Measurements from ENCODE around the gene PDE3B. TPM values are rescaled to one million over a fixed set of nuclear protein-coding genes. Genes with fewer than 3 reads are reported as not detected.

PDE3B gene
- polyA plus RNA-seq, 1 of the 3 experiments (the other 2 are of a cell fraction): 0.26 TPM

DNA sequence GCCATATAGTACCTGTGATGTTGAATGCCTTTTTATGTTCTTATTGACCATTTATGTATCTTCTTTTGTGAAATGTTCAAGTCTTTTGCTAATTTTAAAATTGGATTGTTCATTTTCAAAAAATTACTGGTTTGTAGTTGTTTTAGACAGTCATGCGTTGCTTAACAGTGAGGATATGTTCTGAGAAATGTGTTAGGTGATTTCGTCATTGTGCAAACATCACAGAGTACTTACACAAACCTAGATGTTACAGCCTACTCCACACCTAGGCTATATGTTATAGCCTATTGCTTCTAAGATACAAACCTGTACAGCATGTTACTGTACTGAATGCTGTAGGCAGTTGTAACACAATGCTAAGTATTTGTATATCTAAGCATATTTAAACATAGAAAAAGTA is 32.5 kb downstream of the PDE3B start:
- H3K9ac ChIP-seq: no peak overlapping the region
- DNase-seq: no peak
- H3K9me2 ChIP-seq: no peaks in the 10 kb centered on the region
- 71% methylated on average over 2 of the region's 2 CpGs for WGBS (ENCODE audit: low lambda C conversion rate)
- POLR2A ChIA-PET: no interaction called here
- no peaks in the 10 kb centered on the region for H4K20me1 ChIP-seq (ENCODE audit: insufficient read depth)
- TF ChIP-seq, protein P1, sequence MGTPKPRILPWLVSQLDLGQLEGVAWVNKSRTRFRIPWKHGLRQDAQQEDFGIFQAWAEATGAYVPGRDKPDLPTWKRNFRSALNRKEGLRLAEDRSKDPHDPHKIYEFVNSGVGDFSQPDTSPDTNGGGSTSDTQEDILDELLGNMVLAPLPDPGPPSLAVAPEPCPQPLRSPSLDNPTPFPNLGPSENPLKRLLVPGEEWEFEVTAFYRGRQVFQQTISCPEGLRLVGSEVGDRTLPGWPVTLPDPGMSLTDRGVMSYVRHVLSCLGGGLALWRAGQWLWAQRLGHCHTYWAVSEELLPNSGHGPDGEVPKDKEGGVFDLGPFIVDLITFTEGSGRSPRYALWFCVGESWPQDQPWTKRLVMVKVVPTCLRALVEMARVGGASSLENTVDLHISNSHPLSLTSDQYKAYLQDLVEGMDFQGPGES (IDR thresholded peaks at IDR 0.05; ENCODE audit: low read depth, low read length): no peak
- TF ChIP-seq RCOR1 (IDR thresholded peaks at IDR 0.05; ENCODE audit: low read length) (no peak), TEAD4 (IDR thresholded peaks at IDR 0.05; ENCODE audit: borderline replicate concordance, insufficient read depth) (no peak), FOXJ3 (CRISPR knock-in tag; IDR thresholded peaks at IDR 0.05) (no peak)
- H3K27ac ChIP-seq (ENCODE audit: low read depth in 2 of 2, low read length in 1 of 2): no peak overlapping the region
- H3K36me3 ChIP-seq (replicated peaks in 1 of 2; ENCODE audit: control insufficient read depth in 1 of 2, insufficient read depth in 2 of 2, low read length in 1 of 2): no peaks in the 10 kb centered on the region
- no peaks in the 10 kb centered on the region for H3K4me1 ChIP-seq (ENCODE audit: control insufficient read depth in 1 of 2, insufficient read depth in 2 of 2, low read depth in 1 of 2, low read length in 1 of 2)
- no peaks in the 10 kb centered on the region for H3K27me3 ChIP-seq (ENCODE audit: insufficient read depth)
- H3K4me3 ChIP-seq (ENCODE audit: low read depth in 2 of 2, low read length in 1 of 2): no peak overlapping the region
- H3K79me2 ChIP-seq (ENCODE audit: insufficient read depth): no peaks in the 10 kb centered on the region
- no peaks in the 10 kb centered on the region for H3F3A ChIP-seq (replicated peaks; ENCODE audit: insufficient read depth)
- H3K4me2 ChIP-seq: no peak overlapping the region
- H3K9me3 ChIP-seq: no peaks in the 10 kb centered on the region
- CTCF ChIA-PET: no interaction called here
- no peak overlapping the region for H2AFZ ChIP-seq (ENCODE audit: low read depth)

DNA sequence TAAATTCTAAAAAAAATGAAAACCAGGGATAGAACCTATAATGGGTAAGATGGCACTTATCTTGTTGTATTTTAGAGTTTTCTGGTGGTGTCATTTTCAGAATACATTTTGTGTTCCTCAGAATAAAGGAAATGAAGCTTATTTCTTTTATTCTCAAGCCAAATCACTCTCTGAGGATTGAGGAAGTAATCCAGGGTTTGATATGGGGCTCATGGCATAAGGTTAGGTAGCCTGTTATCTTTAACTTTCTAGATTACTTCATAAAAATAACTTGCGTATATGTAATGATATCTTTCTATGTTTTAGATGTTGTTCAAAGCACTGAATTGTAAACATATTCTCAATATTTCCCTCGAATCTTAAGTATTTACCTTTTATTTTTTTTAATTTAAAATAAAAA is 33.5 kb downstream of the PDE3B start:
- no peaks in the 10 kb centered on the region for H3K36me3 ChIP-seq (replicated peaks in 1 of 2; ENCODE audit: control insufficient read depth in 1 of 2, insufficient read depth in 2 of 2, low read length in 1 of 2)
- DNase-seq: no peak
- no peaks in the 10 kb centered on the region for H3K4me1 ChIP-seq (ENCODE audit: control insufficient read depth in 1 of 2, insufficient read depth in 2 of 2, low read depth in 1 of 2, low read length in 1 of 2)
- ChIA-PET CTCF (interaction anchor here (0.8 kb wide), 1 partner anchor 18 kb away, joined by 3 read pairs; no protein-coding TSS in a partner anchor), POLR2A (no interaction called here)
- TF ChIP-seq JUND (IDR thresholded peaks at IDR 0.05) (no peak), CTCF (IDR thresholded peaks at IDR 0.05) (no peak), POLR2AphosphoS5 (IDR thresholded peaks at IDR 0.05; ENCODE audit: low read depth, low read length) (no peak), NRF1 (IDR thresholded peaks at IDR 0.05; ENCODE audit: low read depth, low read length) (no peak), ELF1 (IDR thresholded peaks at IDR 0.05) (no peak), GATA2 (CRISPR knock-in tag; IDR thresholded peaks at IDR 0.05) (no peak), FOSL2 (IDR thresholded peaks at IDR 0.05; ENCODE audit: borderline replicate concordance, low read depth) (no peak), RCOR1 (IDR thresholded peaks at IDR 0.05; ENCODE audit: low read length) (no peak), CHD2 (IDR thresholded peaks at IDR 0.05; ENCODE audit: low read length, partially characterized antibody) (no peak), RAD21 (IDR thresholded peaks at IDR 0.05; ENCODE audit: low read length) (no peak)
- H3K27me3 ChIP-seq (ENCODE audit: insufficient read depth): no peaks in the 10 kb centered on the region
- H3K9me2 ChIP-seq: no peaks in the 10 kb centered on the region
- no peaks in the 10 kb centered on the region for H4K20me1 ChIP-seq (ENCODE audit: insufficient read depth)
- no peak overlapping the region for H3K9ac ChIP-seq
- H3K4me3 ChIP-seq (ENCODE audit: low read depth in 2 of 2, low read length in 1 of 2): no peak overlapping the region
- no peaks in the 10 kb centered on the region for H3F3A ChIP-seq (replicated peaks; ENCODE audit: insufficient read depth)
- H3K4me2 ChIP-seq: no peak overlapping the region
- no peak overlapping the region for H2AFZ ChIP-seq (ENCODE audit: low read depth)
- no peaks in the 10 kb centered on the region for H3K9me3 ChIP-seq
- 54% methylated on average over 2 of the region's 2 CpGs for WGBS (ENCODE audit: low lambda C conversion rate)
- no peak overlapping the region for H3K27ac ChIP-seq (ENCODE audit: low read depth in 2 of 2, low read length in 1 of 2)
- H3K79me2 ChIP-seq (ENCODE audit: insufficient read depth): no peaks in the 10 kb centered on the region

Measured in SK-N-SH (cell line).